ENCODE data around the gene UBE3D.

Gene UBE3D

GRCh38 chr6:82957868-82958245 is 107.8 kb downstream of the UBE3D start:
- H3K4me3 ChIP-seq (ENCODE audit: control insufficient read depth, low read depth, low read length) = no peak overlapping the region
- no peak for DNase-seq (ENCODE audit: low read depth)
- no peak for TF ChIP-seq CTCF (IDR thresholded peaks at IDR 0.05; ENCODE audit: control insufficient read depth, insufficient read depth, low read depth, low read length, missing control alignments)

- DNase-seq (ENCODE audit: low read depth) = peak; percentile 42
- no peak for TF ChIP-seq CTCF (IDR thresholded peaks at IDR 0.05; ENCODE audit: control insufficient read depth, insufficient read depth, low read depth, low read length, missing control alignments)
- H3K4me3 ChIP-seq (ENCODE audit: control insufficient read depth, low read depth, low read length) = no peak overlapping the region
Measured at GRCh38 chr6:82957171-82957867, 108.3 kb downstream of the UBE3D start.

GRCh38 chr6:82955841-82956240 is 109.8 kb downstream of the UBE3D start:
- no peak for TF ChIP-seq CTCF (IDR thresholded peaks at IDR 0.05; ENCODE audit: control insufficient read depth, insufficient read depth, low read depth, low read length, missing control alignments)
- peak; percentile 67 for DNase-seq (ENCODE audit: low read depth)

GRCh38 chr6:82954937-82955577 is 110.6 kb downstream of the UBE3D start:
- DNase-seq (ENCODE audit: low read depth) = peak; percentile 81
- no peak for TF ChIP-seq CTCF (IDR thresholded peaks at IDR 0.05; ENCODE audit: control insufficient read depth, insufficient read depth, low read depth, low read length, missing control alignments)
- H3K4me3 ChIP-seq (ENCODE audit: control insufficient read depth, low read depth, low read length) = no peak overlapping the region

More at GRCh38 chr6:82955841-82956240, 109.8 kb downstream of the UBE3D start:
- H3K4me3 ChIP-seq (ENCODE audit: control insufficient read depth, low read depth, low read length) = peak overlapping the region; percentile 17; the same call in 1 of the 2 replicates

GRCh38 chr6:82954356-82954755 is 111.3 kb downstream of the UBE3D start:
- no peak for DNase-seq (ENCODE audit: low read depth)
- TF ChIP-seq CTCF (IDR thresholded peaks at IDR 0.05; ENCODE audit: control insufficient read depth, insufficient read depth, low read depth, low read length, missing control alignments) = no peak

GRCh38 chr6:82953871-82954270 is 111.8 kb downstream of the UBE3D start:
- TF ChIP-seq CTCF (IDR thresholded peaks at IDR 0.05; ENCODE audit: control insufficient read depth, insufficient read depth, low read depth, low read length, missing control alignments) = no peak
- DNase-seq (ENCODE audit: low read depth) = no peak
- no peak overlapping the region for H3K4me3 ChIP-seq (ENCODE audit: control insufficient read depth, low read depth, low read length)

More at GRCh38 chr6:82954356-82954755, 111.3 kb downstream of the UBE3D start:
- H3K4me3 ChIP-seq (ENCODE audit: control insufficient read depth, low read depth, low read length) = no peak overlapping the region
